ENCODE measurements around the gene SLC13A3.

Gene SLC13A3

GRCh38 chr20:46519471-46520068 is 131.7 kb downstream of the SLC13A3 start:
- FAIRE-seq: no peak

GRCh38 chr20:46512943-46513844 is 138.1 kb downstream of the SLC13A3 start, which contains the start of gene ZNF334:
TSS of gene ZNF334 (minus strand) at chr20:46513559. CDS start at chr20:46512102, 1,457 bp downstream.
- FAIRE-seq: no peak

GRCh38 chr20:46509523-46509922 is 141.7 kb downstream of the SLC13A3 start:
- FAIRE-seq: no peak
